Activated B cell treated with CpG ODN at 0.5 μM for 24 hours (primary cell): ENCODE data around the gene KDM2A. TPM values are rescaled to one million over a fixed set of nuclear protein-coding genes. Genes with fewer than 3 reads are reported as not detected.

ENCODE experiments used
- ATAC-seq: fragments of 200-7000 bp; cut with Tn5 transposase; one replicate; pipeline ENCODE4 v1.10.0; 2021; ENCODE audit warnings: low read depth, mild to moderate bottlenecking, moderate library complexity
- CTCF ChIA-PET: fragments of 350-600 bp; sonication (Branson Sonifier 250); formaldehyde crosslinking; loops from one replicate; lab custom pipeline; 2021; ENCODE audit warnings: antibody characterized with exemption; lab: Charles Lee
- POLR2A ChIA-PET: fragments of 350-600 bp; sonication (Branson Sonifier 250); formaldehyde crosslinking; loops from one replicate; lab custom pipeline; 2021; ENCODE audit warnings: antibody characterized with exemption; lab: Charles Lee
- DNase-seq: peaks from one replicate; pipeline ENCODE4 v3.0.0; 2022
- H3K27ac Mint-ChIP-seq: one replicate; pipeline ENCODE4 v1.8.0; 2020; ENCODE audit warnings: mixed read lengths
- H3K27me3 Mint-ChIP-seq: one replicate; pipeline ENCODE4 v1.8.0; 2021; ENCODE audit warnings: mixed read lengths
- H3K36me3 Mint-ChIP-seq: one replicate; pipeline ENCODE4 v1.8.0; 2021; ENCODE audit warnings: low read depth, mixed read lengths
- H3K4me1 Mint-ChIP-seq: one replicate; pipeline ENCODE4 v1.8.0; 2021; ENCODE audit warnings: mixed read lengths
- H3K4me3 Mint-ChIP-seq: one replicate; pipeline ENCODE4 v1.8.0; 2020; ENCODE audit warnings: mild to moderate bottlenecking, mixed read lengths
- H3K9me3 Mint-ChIP-seq: one replicate; pipeline ENCODE4 v1.8.0; 2020; ENCODE audit warnings: mixed read lengths
- intact Hi-C: fragments of 100-400 bp; cut with micrococcal nuclease; formaldehyde crosslinking; loops from one replicate; pipeline ENCODE4 v1.15.1; 2024
- total RNA-seq: library from RNA; stranded (reverse); gene quantifications from 2 replicates; pipeline ENCODE4 v1.2.3, GENCODE V29; 2022
- TF ChIP-seq, protein P1 (sequence below): fragments of 200-600 bp; IDR thresholded peaks from one replicate; pipeline ENCODE4 v1.8.0; 2022; ENCODE audit warnings: antibody characterized with exemption, mild to moderate bottlenecking

The KDM2A gene
- total RNA-seq, 1 donor from 2014 or later = 160 TPM

DNA sequence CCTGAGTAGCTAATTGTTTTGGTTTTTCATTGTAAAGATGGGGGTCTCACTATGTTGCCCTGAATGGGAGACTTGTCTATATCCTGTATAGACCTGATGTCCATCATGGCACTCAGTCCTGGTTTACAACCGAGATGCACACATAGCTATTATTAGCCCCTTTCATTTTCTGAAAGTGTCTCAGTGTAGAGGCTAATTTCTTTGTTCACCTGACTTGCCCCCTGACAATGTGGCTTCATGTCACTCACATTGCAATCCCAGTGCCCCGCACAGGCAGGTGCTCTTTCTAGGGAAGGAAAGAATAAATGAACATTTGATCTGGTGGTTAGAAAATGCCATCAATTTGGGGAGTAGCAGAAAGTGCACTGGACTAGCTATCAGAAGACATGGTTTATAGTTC, 13.1 kb upstream of the KDM2A start:
- TF ChIP-seq, protein P1, sequence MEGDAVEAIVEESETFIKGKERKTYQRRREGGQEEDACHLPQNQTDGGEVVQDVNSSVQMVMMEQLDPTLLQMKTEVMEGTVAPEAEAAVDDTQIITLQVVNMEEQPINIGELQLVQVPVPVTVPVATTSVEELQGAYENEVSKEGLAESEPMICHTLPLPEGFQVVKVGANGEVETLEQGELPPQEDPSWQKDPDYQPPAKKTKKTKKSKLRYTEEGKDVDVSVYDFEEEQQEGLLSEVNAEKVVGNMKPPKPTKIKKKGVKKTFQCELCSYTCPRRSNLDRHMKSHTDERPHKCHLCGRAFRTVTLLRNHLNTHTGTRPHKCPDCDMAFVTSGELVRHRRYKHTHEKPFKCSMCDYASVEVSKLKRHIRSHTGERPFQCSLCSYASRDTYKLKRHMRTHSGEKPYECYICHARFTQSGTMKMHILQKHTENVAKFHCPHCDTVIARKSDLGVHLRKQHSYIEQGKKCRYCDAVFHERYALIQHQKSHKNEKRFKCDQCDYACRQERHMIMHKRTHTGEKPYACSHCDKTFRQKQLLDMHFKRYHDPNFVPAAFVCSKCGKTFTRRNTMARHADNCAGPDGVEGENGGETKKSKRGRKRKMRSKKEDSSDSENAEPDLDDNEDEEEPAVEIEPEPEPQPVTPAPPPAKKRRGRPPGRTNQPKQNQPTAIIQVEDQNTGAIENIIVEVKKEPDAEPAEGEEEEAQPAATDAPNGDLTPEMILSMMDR = no peak
- ATAC-seq = no peak
- Mint-ChIP-seq H3K4me1 (no peaks in the 10 kb centered on the region), H3K4me3 (no peak overlapping the region), H3K27ac (no peak overlapping the region), H3K36me3 (no peaks in the 10 kb centered on the region), H3K27me3 (no peaks in the 10 kb centered on the region), H3K9me3 (no peaks in the 10 kb centered on the region)
- ChIA-PET POLR2A (interaction anchor here (0.7 to 0.8 kb wide), 2 partner anchors 8 to 12 kb away, joined by 3 to 4 read pairs; no protein-coding TSS in a partner anchor), CTCF (no interaction called here)
- DNase-seq = no peak
- intact Hi-C loops = no loop called here

DNA sequence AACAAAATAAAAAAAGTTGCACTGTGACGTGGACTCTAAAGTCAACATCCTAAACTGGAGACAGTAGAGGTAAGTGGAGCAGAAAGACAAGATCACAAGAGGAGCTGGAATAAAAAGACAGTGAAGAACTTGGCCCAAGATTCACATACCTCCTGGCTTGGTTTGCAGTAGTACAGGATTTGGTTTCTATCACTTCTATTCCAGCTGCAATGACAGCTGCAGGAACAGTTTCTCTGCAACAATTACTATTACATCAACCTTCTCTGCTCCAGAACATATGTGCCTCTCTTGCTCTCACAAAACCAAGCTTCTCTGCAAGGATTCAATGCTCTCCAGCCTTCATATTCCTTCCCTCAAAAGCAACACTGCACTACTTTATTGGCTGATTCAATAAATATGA, 7.8 kb upstream of the KDM2A start:
- no peaks in the 10 kb centered on the region for H3K27me3 Mint-ChIP-seq
- peaks cover 19% of the 10 kb centered on the region for H3K4me1 Mint-ChIP-seq
- intact Hi-C loops = loop anchor here (10.0 kb wide), 2 partner anchors 496 to 694 kb away; partner anchors contain the start of gene RBM14
- H3K36me3 Mint-ChIP-seq = no peaks in the 10 kb centered on the region
- DNase-seq (no peak), ATAC-seq (no peak)
- H3K27ac Mint-ChIP-seq = no peak overlapping the region
- H3K4me3 Mint-ChIP-seq = no peak overlapping the region
- POLR2A ChIA-PET = no interaction called here
- TF ChIP-seq, protein P1 = no peak
- H3K9me3 Mint-ChIP-seq = no peaks in the 10 kb centered on the region
- CTCF ChIA-PET = no interaction called here

DNA sequence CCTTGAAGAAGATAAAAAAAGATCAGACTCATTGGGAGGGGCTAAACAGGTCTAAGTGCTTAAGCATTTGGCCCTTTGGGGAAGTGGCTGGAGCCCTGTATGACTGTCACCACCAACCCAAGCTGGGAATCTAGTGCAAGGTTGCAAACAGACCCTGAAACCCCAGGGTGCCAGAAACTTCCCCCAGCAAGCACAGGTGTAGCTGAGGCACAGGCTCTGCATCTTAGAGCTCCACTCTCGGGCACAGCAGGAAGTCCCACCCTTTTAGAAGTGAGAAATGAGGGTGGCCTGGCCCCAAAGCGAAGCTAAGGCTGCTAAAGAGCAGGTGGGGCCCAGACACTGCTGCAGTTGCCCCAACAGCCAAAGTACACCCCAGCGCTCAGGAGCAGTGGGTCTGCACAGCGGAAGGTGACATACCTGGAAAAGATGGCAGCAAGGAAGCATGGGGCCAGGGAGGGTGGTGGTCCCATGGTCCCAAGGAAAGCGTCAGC, 5.8 kb upstream of the KDM2A start:
- DNase-seq (peak; percentile 29), ATAC-seq (peak; percentile 79)
- Mint-ChIP-seq H3K27me3 (no peaks in the 10 kb centered on the region), H3K36me3 (no peaks in the 10 kb centered on the region), H3K9me3 (no peaks in the 10 kb centered on the region), H3K4me1 (peaks cover 21% of the 10 kb centered on the region), H3K4me3 (peak overlapping the region; percentile 44), H3K27ac (peak overlapping the region; percentile 81)
- ChIA-PET CTCF (interaction anchor here (1.2 kb wide), 1 partner anchor 32 kb away, joined by 3 read pairs; no protein-coding TSS in a partner anchor), POLR2A (interaction anchor here (0.6 to 1.8 kb wide), 4 partner anchors 126 to 1161 kb away, joined by 4 to 5 read pairs (median 4); partner anchors contain the start of gene POLD4)
- TF ChIP-seq, protein P1 = no peak
- intact Hi-C loops = loop anchor here (10.0 kb wide), 2 partner anchors 498 to 692 kb away; partner anchors contain the start of gene RBM14

DNA sequence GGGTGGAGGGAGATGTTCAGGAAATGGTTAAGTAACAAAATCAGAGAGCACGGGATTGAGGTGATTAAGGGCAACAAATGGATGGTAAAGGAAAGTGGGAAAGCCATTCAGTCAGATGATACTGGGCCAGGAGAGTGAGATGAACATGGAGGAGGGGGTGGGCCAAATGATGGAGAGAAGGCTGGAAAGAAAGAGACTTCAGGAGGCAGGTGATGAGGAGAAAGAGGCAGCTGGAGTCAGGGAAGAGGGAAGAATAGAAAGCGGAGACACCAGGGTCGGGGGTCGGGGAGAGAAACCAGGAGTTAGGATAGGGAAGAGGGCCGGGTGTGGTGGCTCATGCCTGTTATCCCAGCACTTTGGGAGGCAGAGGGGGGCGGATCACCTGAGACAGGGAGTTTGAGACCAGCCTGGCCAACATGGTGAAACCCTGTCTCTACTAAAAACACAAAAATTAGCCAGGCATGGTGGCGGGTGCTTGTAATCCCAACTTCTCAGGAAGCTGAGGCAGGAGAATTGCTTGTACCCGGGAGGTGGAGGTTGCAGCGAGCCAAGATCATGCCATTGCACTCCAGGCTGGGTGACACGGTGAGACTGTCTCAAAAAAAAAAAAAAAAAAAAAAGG, 4.7 kb upstream of the KDM2A start:
- DNase-seq (no peak), ATAC-seq (no peak)
- Mint-ChIP-seq H3K4me3 (no peak overlapping the region), H3K27ac (peak overlapping the region; percentile 30), H3K27me3 (no peaks in the 10 kb centered on the region), H3K4me1 (peaks cover 21% of the 10 kb centered on the region), H3K36me3 (no peaks in the 10 kb centered on the region), H3K9me3 (no peaks in the 10 kb centered on the region)
- TF ChIP-seq, protein P1 = no peak
- ChIA-PET POLR2A (interaction anchor here (0.6 to 1.8 kb wide), 4 partner anchors 9 to 239 kb away, joined by 4 to 5 read pairs (median 4); partner anchors contain the start of gene POLD4), CTCF (no interaction called here)
- intact Hi-C loops = loop anchor here (10.0 kb wide), 2 partner anchors 500 to 690 kb away; partner anchors contain the start of gene RBM14

DNA sequence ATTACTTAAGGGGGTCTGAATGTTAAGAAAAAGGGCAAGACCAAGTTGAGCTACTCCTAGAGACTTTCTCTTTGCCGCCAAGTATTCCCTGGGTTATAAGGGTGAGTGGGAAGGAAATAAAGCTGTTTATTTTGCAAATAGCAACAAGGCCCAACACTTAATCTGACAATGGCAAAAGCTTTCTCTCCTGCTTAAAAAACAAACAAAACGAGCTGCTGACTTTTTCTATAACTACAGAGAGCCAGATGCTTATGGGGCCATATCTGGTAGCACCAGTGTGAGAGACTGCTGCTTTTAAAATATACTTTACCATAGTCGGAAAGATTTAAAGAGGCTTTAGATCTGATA, 2.3 kb upstream of the KDM2A start:
- DNase-seq (no peak), ATAC-seq (no peak)
- H3K9me3 Mint-ChIP-seq = no peaks in the 10 kb centered on the region
- ChIA-PET CTCF (no interaction called here), POLR2A (interaction anchor here (0.5 kb wide), 1 partner anchor 12 kb away, joined by 4 read pairs; no protein-coding TSS in a partner anchor)
- H3K4me3 Mint-ChIP-seq = no peak overlapping the region
- TF ChIP-seq, protein P1 = no peak
- no peaks in the 10 kb centered on the region for H3K27me3 Mint-ChIP-seq
- no peak overlapping the region for H3K27ac Mint-ChIP-seq
- intact Hi-C loops = loop anchor here (5.0 to 10.0 kb wide), 3 partner anchors 51 to 688 kb away; partner anchors contain the start of gene RBM14
- peaks cover 36% of the 10 kb centered on the region for H3K4me1 Mint-ChIP-seq
- H3K36me3 Mint-ChIP-seq = peaks cover 12% of the 10 kb centered on the region
